HG03457 (cell line): ENCODE results near the gene IL3.
A peak's percentile ranks its signal among the peaks of the same experiment; 100 is the strongest.
"Not testable (repeated sequence)": the region's sequence is repeated elsewhere in the genome, so short reads cannot be mapped to it uniquely, and the experiment has no call there.

Source experiments
- ATAC-seq: cut with Tn5 transposase; IDR thresholded peaks from one replicate; pipeline ENCODE4 v1.9.1; 2021; ENCODE audit warnings: moderate number of reproducible peaks; ENCODE audit not compliant: unreplicated experiment

The IL3 gene

GRCh38 chr5:132093271-132093670, 32.8 kb downstream of the IL3 start:
- ATAC-seq: no peak

DNA sequence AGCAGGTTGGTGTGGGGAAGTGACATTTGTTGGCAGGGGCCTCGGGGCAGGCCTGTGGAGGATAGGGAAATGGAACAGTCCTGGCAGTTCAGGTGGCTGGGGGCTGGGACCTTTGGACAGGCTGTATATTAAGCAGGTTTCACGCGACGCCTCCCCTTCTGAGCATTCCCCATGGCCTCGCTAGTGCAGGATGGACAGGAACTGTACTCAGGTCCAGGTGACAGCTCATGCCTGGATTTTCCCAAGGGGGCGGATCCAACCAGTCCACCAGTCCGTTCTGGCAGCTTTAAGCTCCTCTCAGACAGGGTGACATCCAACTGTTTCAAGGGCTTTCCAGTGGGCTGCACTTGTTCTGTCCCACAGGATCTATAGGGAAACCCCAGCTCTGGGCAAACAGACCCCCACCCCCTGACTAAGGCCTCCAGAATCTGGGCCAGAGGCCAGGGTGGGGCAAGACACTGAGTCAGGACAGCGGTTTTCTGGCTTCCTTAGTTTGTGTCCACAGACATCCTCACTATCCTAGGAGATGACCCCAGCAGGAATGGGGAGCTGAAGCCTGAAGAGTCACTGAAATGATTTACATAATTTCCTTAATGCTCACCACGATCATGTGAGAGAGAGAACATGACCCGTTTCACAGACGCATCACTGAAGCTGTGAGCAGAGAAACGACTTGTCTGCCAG, 34.1 kb downstream of the IL3 start:
- no peak for ATAC-seq

GRCh38 chr5:132095077-132095410, 34.6 kb downstream of the IL3 start:
- no peak for ATAC-seq

- ATAC-seq: no peak
Measured at GRCh38 chr5:132095424-132095972, 35.0 kb downstream of the IL3 start.

DNA sequence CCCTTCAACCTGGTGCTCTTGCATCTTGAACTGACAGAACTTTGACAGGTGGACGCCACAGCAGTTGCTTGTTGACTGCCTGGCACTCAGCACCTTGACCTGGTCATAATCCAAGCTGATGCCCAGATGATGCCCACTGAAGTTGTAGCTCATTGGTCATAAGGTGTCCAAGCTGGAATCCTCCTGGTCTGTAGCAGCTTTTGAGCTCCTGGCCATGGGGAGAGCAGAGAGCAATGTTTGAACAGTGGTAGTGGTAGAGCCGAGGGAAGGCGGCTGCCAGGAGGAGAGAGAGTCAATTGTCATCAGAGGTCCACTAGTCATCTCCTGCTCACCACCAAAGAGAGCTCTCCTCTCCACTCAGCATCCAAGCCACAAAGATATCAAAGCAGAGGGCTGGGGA, 36.4 kb downstream of the IL3 start:
- ATAC-seq: no peak

DNA sequence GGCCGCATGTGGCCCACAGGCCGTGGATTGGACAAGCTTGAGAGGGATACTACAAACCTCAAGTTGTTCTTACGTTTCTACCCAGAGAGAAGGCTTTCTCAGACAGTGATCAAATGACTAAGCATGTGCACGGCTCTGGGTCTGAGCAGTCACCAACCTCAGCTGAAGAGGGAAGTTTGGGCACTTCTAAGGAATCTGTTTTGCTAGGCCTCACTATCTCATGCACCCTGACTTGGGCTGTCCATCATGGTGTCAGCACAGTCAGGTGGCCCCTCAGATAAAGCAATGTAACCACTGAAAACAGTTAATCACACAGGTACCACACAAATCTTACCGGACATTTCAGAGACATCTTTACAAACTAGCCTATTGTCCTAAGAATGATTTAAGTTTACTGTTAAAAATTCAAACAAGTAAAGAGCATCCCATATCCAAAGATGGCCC, 37.7 kb downstream of the IL3 start:
- ATAC-seq: no peak

- ATAC-seq: no peak
Measured at GRCh38 chr5:132098621-132099020, 38.2 kb downstream of the IL3 start.

DNA sequence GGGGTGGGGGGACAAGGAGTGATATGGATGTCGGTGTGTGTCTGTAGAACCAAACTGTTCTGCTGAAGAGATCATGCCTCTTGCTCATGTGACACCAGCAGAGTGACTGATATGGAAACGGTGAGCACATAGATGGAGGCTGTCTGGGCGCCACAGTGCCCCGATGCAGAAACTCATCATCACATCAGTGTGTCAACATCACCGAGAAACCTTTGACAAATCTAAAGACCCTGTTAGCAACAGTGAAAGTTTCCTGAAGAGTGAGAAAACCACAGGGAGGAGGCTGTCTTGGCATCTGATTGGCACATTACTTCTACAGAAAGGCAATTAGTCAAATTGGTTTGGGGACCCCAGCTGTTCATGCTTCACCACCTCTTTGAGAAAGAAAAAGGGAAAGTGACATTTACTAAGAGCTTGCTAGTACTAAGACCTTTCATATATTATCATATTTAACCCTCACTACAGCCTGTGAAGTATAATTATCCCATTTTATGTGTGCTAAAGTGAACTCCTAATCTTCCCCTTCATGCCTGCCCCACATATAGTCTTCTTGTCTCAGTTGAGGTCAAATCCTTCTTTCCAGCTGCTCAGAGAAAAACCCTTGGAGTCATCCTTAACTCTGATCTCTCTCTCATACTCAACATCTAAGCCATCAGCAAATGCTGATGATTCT, 38.8 kb downstream of the IL3 start:
- ATAC-seq: peak; percentile 38

GRCh38 chr5:132099905-132100304, 39.5 kb downstream of the IL3 start:
- no peak for ATAC-seq

DNA sequence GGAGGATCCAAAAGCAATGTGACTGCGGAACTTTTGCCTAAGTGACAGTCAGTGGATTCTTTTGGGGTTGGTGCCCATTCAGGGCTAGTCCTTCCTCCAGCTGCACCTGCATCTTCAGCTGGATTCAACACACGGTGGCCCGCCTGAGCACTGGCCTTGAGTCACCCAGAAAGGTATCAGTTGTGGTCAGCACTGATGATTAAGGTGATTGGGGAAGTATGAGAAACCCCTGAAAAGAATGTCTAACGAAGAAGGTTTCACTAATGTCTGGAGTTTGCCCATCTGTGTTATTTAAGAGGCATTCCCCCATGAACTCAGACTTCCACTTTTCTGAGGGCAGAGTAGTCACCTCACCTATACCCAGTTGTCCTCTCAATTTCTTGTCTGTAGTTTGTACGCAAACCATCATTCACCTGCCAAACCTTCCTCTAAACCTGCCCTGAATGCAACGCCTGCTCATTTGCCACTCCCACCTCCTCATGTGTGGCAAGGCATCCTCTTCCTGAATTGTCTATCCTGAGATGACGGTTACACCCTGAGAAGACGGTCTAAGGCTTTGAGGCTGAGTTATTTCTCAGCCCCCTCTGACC, 40.3 kb downstream of the IL3 start:
- peak; percentile 25 for ATAC-seq

DNA sequence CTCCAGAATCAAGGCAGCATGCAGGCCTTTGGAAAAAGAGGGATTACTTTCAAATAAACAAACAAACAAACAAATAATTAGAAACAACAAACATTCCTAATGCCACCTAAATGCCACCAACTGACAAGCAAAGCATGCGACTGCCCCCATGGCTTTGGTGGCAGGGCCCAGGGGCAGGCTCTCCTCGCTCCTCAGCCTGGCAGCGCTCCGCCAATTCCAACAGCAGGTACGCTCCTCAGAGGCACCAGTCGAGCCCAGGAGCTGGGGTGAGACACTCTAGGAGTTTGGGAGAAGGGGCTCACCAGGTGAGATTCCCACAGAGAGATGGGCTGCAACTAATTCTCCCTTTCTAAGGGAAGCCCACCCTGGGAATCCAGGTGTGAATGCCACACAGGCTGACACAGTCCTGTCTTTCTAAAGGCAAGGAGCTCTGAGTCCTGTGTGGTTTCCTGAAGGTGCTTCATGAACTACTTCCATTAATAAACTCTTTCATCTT, 41.0 kb downstream of the IL3 start:
- ATAC-seq: no peak

DNA sequence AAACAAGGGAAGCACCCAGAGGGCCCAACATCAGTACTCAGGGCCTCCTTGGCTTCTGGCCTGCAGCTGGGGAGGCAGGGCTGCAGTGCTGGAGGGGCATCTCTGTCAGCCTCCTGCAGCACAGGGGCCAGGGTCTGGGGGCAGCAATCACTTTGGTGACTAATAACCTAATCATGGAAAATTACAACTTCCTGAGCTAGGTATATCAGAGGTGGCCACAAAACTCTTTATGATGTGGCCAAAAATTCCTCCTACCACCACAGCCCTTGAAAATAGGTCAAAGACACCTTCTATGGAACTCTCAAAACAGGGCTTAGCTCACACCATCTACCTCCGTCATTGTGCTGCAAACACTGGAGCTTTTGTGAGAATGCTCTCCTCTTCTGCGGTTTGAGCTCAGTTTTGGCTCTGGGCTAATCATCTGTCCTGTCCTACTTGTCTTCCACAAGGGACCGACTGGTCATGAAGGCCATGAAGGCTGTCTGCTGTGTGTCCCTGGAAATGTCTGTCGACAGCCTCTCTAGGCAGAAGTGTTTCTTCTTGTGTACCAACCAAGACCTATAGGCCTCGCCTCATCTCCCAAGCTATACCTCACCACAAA, 41.7 kb downstream of the IL3 start:
- ATAC-seq: no peak

DNA sequence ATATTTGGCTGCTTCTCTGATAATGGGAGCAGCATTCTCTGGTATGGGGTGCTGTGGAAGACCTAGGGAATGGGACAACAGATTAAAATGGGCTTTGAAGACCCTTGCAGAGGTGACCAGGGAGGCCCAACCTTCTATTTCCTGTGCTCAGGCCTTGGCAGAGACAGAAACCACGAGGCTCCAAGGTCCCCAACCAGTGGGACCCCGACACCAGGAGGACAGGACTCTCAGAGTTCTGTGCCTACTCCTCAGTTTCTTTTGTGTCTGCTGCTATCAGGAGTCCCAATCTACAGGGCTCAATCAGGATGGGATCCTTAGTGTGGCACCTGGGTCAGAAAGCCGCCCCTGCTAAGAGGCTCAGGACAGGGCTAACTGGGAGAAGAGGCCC, 42.5 kb downstream of the IL3 start:
- no peak for ATAC-seq

- ATAC-seq: peak; percentile 51
Measured at GRCh38 chr5:132103332-132103951, 43.0 kb downstream of the IL3 start.

- no peak for ATAC-seq
Measured at GRCh38 chr5:132103969-132104391, 43.5 kb downstream of the IL3 start.

DNA sequence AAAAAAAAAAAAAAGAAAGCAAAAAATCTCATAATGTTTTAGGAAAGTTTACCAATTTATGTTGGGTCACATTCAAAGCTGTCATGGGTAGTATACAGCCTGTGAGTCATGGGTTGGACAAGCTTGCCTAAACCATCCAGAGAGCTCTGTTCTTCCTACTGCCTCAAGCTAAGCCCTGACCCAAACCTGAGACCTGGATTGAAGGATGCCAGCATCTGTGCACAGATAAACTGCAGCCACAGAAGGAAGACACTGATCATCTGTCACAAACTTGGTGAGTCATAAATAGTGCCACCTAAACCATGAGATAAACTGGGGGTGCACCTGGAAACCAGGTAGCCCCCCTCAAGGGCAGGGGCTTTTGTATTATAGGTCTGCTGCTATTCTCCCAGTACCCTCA, 44.1 kb downstream of the IL3 start:
- ATAC-seq: no peak

DNA sequence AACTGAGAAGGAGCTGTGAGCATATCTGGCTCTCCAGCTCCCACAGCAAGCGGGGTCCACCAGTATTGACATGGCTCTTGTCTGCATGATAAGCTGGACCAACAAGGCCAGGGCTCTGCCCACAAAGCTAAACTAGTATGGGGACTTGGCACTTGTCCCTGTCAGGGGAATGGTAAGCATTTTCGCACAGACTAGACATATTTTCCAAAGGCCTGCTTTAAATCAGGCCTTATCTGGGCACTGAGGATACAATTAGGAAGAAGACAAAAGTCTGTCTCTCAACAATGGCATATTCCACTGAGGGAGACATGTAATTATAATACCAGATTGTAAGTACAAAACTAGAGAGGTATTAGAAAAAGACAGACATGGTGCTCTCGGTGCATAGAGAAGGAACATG, 45.2 kb downstream of the IL3 start:
- ATAC-seq: no peak

- ATAC-seq: not testable (repeated sequence)
Measured at GRCh38 chr5:132108495-132108894, 48.0 kb downstream of the IL3 start.

- not testable (repeated sequence) for ATAC-seq
Measured at GRCh38 chr5:132108957-132109356, 48.5 kb downstream of the IL3 start.

DNA sequence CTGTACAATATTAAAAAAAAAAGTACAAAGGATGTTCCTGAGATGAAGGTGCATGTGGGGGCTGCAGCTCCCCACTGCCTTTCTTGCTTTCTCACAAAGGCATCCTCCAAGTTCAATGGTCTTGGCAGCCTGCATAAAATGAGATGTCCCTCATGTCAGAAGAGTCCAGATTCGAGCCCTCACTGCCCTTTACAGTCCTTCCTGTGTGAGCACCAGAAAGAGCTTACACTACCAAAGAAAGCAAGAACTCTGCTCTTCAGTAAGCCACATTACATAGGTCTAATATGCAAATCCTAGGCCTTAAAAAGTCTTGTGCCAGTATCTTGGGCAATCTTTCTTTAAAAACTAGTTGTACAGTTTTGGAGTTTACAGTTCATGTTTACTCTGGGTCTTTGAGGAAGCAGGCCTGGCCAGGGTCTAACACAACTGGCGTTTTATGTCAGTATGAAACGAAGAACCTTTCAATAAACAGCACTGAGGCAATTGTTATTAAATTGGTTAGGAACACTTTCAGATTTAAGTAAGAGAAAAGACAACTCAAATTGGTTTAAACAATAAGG, 49.1 kb downstream of the IL3 start:
- no peak for ATAC-seq

DNA sequence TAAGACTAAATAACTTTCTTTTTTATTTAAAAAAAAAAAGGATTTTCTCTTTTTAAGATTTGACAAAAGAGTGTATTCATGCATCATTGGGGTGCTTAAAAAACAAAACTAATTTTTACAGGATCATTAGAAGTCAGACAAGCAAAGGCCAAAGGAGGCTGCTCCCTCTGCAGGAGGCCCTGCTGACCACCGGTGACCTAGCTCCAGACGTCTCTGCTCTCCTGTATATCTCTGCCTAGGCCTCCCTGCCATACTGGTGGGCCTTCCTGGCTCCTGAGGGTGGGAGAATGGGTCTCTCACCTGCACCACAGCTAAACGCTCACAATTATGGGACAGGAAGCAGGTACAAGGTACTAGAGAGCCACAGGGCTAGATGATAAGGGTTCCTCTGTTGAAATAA, 49.7 kb downstream of the IL3 start:
- ATAC-seq: no peak
